Measurements from ENCODE around the gene PRDM2.

GRCh38 chr1:13823936-13824335 lies 123.9 kb downstream of the PRDM2 start:
- TF ChIP-seq POLR2A (IDR thresholded peaks at IDR 0.05) (no peak), CTCF (IDR thresholded peaks at IDR 0.05) (no peak)

All from heart left ventricle (tissue), 13 donors.